Transverse colon (tissue), 4 donors: ENCODE results near the gene TNS3. TPM values are rescaled to one million over a fixed set of nuclear protein-coding genes. Genes with fewer than 3 reads are reported as not detected.

ENCODE experiments used
- DNase-seq: peaks from one replicate; pipeline ENCODE4 v3.0.0-alpha.2; 2019
- H3K27ac ChIP-seq, 4 donors: fragments of 200-600 bp; sonication (generic); 2 replicates each; pipeline ENCODE4 v1.5.1; 2016 to 2018; ENCODE audit warnings: inconsistent platforms in 4 of 4
- H3K27me3 ChIP-seq: fragments of 200-600 bp; sonication (generic); 2 replicates; pipeline ENCODE4 v1.5.1; 2017; ENCODE audit warnings: inconsistent platforms
- H3K36me3 ChIP-seq, 4 donors: fragments of 200-600 bp; sonication (generic); 2 replicates each; pipeline ENCODE4 v1.5.1; 2017 to 2019; ENCODE audit warnings: inconsistent platforms in 4 of 4
- H3K4me1 ChIP-seq, 4 donors: fragments of 200-600 bp; sonication (generic); 2 replicates each; pipeline ENCODE4 v1.5.1; 2017 to 2020; ENCODE audit warnings: inconsistent platforms in 4 of 4
- H3K4me3 ChIP-seq, 4 donors: fragments of 200-600 bp; sonication (generic); 1 replicate in 1 of 4; 2 replicates in 3 of 4; pipeline versions ENCODE4 v1.5.1 to v1.6.1; 2017 to 2019; ENCODE audit warnings: inconsistent platforms in 4 of 4
- H3K9me3 ChIP-seq, 2 donors: fragments of 200-600 bp; sonication (generic); 2 replicates each; pipeline ENCODE4 v1.5.1; 2017 to 2019; ENCODE audit warnings: inconsistent platforms in 2 of 2
- CTCF ChIP-seq, 5 experiments: fragments of 200-600 bp in 3 of 5; fragments of 450-650 bp in 2 of 5; sonication (generic) in 3 of 5; IDR thresholded peaks; 1 replicate in 2 of 5; 2 replicates in 3 of 5; pipeline ENCODE4 v1.5.1; 2016 to 2017; ENCODE audit warnings: antibody characterized with exemption in 5 of 5, inconsistent platforms in 3 of 5, mild to moderate bottlenecking in 2 of 5, moderate library complexity in 1 of 5
- EP300 ChIP-seq: sonication (generic); formaldehyde crosslinking; IDR thresholded peaks from one replicate; pipeline ENCODE4 v1.6.1; 2017; ENCODE audit warnings: antibody characterized with exemption, low read depth
- POLR2A ChIP-seq: fragments of 450-650 bp; IDR thresholded peaks from one replicate; pipeline ENCODE4 v1.6.1; 2016; ENCODE audit warnings: antibody characterized with exemption, mild to moderate bottlenecking, moderate library complexity
- POLR2AphosphoS5 ChIP-seq, 3 donors: sonication (generic); formaldehyde crosslinking; IDR thresholded peaks; one replicate each; pipeline ENCODE4 v1.6.1; 2016; ENCODE audit warnings: antibody characterized with exemption in 3 of 3
- WGBS, 2 donors: methylation state at CpG; one replicate each; pipeline ENCODE4 v1.1.5; 2018; ENCODE audit warnings: low coverage in 1 of 2; 5-methylcytosine and 5-hydroxymethylcytosine counted together
- in situ Hi-C, 4 donors: fragments of 200-750 bp; cut with MboI; loops; one replicate each; pipeline versions ENCODE4 v1.15.0 to v1.15.1; 2017; ENCODE audit warnings: low sequenced_read_pairs in 3 of 4, low pct_ligation_motif_present in 1 of 4, low pct_unique_long_range_greater_than_20kb in 1 of 4
- intact Hi-C: fragments of 100-400 bp; cut with DNase I; formaldehyde crosslinking; loops from one replicate; pipeline ENCODE4 v1.15.1; 2023; ENCODE audit warnings: low total_unique reads
- total RNA-seq, 4 donors: library from RNA; depleted of rRNA; stranded (reverse); fragments of >200 nt; gene quantifications; one replicate each; pipeline ENCODE4 v1.1.0, GENCODE V29; 2016

TNS3 gene
- total RNA-seq, 4 donors from 2014 or later = 58.5 to 104 (median 72.7) TPM

- DNase-seq = peak; percentile 90
- H3K4me1 ChIP-seq = peaks cover 13 to 28% (median 22%) of the 10 kb centered on the region in 4 donors
Measured at GRCh38 chr7:47460251-47460989, 121.5 kb downstream of the TNS3 start.

GRCh38 chr7:47458486-47458885 lies 123.4 kb downstream of the TNS3 start:
- no peak overlapping the region for H3K4me3 ChIP-seq
- no peak for DNase-seq
- H3K36me3 ChIP-seq = no peaks in the 10 kb centered on the region
- in situ Hi-C loops (loop anchor here in 1 of 4 donors (25.0 kb wide), 1 partner anchor 129 kb away; the partner anchor contains the start of gene TNS3), intact Hi-C loops (no loop called here)
- no peaks in the 10 kb centered on the region for H3K27me3 ChIP-seq
- peaks cover 26 to 44% (median 38%) of the 10 kb centered on the region in 4 donors for H3K4me1 ChIP-seq
- H3K9me3 ChIP-seq = no peaks in the 10 kb centered on the region
- no peak for TF ChIP-seq POLR2AphosphoS5 (IDR thresholded peaks at IDR 0.05)
- 78 to 90% methylated on average over 5 of the region's 5 CpGs for WGBS, 2 donors
- peak overlapping the region in 1 of 4 donors; percentile 20 for H3K27ac ChIP-seq

More at GRCh38 chr7:47460251-47460989, 121.5 kb downstream of the TNS3 start:
- 31 to 54% methylated on average over 4 to 11 of the region's 11 CpGs for WGBS, 2 donors
- peak overlapping the region; percentile 21 to 62 (median 44) for H3K27ac ChIP-seq
- TF ChIP-seq EP300 (no peak), POLR2A (no peak), POLR2AphosphoS5 (IDR thresholded peaks at IDR 0.05) (peak in 2 of 3 donors; percentile 58 to 78)
- no peaks in the 10 kb centered on the region for H3K9me3 ChIP-seq
- no peak overlapping the region for H3K4me3 ChIP-seq
- in situ Hi-C loops = loop anchor here in 1 of 4 donors (25.0 kb wide), 1 partner anchor 127 kb away; the partner anchor contains the start of gene TNS3
- no peaks in the 10 kb centered on the region for H3K27me3 ChIP-seq
- intact Hi-C loops = no loop called here
- no peaks in the 10 kb centered on the region for H3K36me3 ChIP-seq

- H3K27ac ChIP-seq = peak overlapping the region in 1 of 4 donors; percentile 11
- TF ChIP-seq EP300 (no peak), POLR2AphosphoS5 (IDR thresholded peaks at IDR 0.05) (peak in 1 of 3 donors; percentile 10), CTCF (IDR thresholded peaks at IDR 0.05) (no peak)
- intact Hi-C loops = no loop called here
Measured at GRCh38 chr7:47458057-47458456, 123.9 kb downstream of the TNS3 start.

GRCh38 chr7:47456210-47456955 lies 125.5 kb downstream of the TNS3 start:
- TF ChIP-seq POLR2AphosphoS5 (IDR thresholded peaks at IDR 0.05) (no peak), EP300 (no peak), CTCF (IDR thresholded peaks at IDR 0.05) (no peak), POLR2A (no peak)
- Histone ChIP-seq H3K9me3 (no peaks in the 10 kb centered on the region), H3K4me1 (peaks cover 43 to 58% (median 52%) of the 10 kb centered on the region in 4 donors), H3K4me3 (no peak overlapping the region), H3K27ac (no peak overlapping the region), H3K27me3 (no peaks in the 10 kb centered on the region), H3K36me3 (no peaks in the 10 kb centered on the region)
- WGBS, 2 donors = 82 to 92% methylated on average over 6 to 14 of the region's 14 CpGs
- DNase-seq = no peak
- in situ Hi-C loops = loop anchor here in 1 of 4 donors (25.0 kb wide), 1 partner anchor 131 kb away; the partner anchor contains the start of gene TNS3
- intact Hi-C loops = no loop called here

More at GRCh38 chr7:47458057-47458456, 123.9 kb downstream of the TNS3 start:
- Histone ChIP-seq H3K36me3 (no peaks in the 10 kb centered on the region), H3K4me1 (peaks cover 30 to 48% (median 42%) of the 10 kb centered on the region in 4 donors), H3K4me3 (no peak overlapping the region), H3K9me3 (no peaks in the 10 kb centered on the region), H3K27me3 (no peaks in the 10 kb centered on the region)
- WGBS, 2 donors = 69% methylated on average over 5 of the region's 5 CpGs; no CpG with 5 or more reads in 1 of the 2 donors
- in situ Hi-C loops = loop anchor here in 1 of 4 donors (25.0 kb wide), 1 partner anchor 129 kb away; the partner anchor contains the start of gene TNS3
- DNase-seq = peak; percentile 45

- Histone ChIP-seq H3K9me3 (no peaks in the 10 kb centered on the region), H3K27ac (no peak overlapping the region), H3K4me1 (peaks cover 39 to 58% (median 49%) of the 10 kb centered on the region in 4 donors), H3K4me3 (no peak overlapping the region), H3K36me3 (no peaks in the 10 kb centered on the region), H3K27me3 (no peaks in the 10 kb centered on the region)
- TF ChIP-seq POLR2A (no peak), CTCF (IDR thresholded peaks at IDR 0.05) (no peak), POLR2AphosphoS5 (IDR thresholded peaks at IDR 0.05) (no peak), EP300 (no peak)
- in situ Hi-C loops = loop anchor here in 1 of 4 donors (25.0 kb wide), 1 partner anchor 131 kb away; the partner anchor contains the start of gene TNS3
- WGBS, 2 donors = 82 to 100% methylated on average over 3 to 5 of the region's 5 CpGs
- DNase-seq = no peak
- intact Hi-C loops = no loop called here
Measured at GRCh38 chr7:47455872-47456185, 126.1 kb downstream of the TNS3 start.
